Panc1 (cell line): ENCODE data around the gene LYRM4. TPM values are rescaled to one million over a fixed set of nuclear protein-coding genes. Genes with fewer than 3 reads are reported as not detected.
A peak's percentile ranks its signal among the peaks of the same experiment; 100 is the strongest.

Experiments used
- ATAC-seq: fragments of 200-7000 bp; cut with Tn5 transposase; 2 replicates; pipeline ENCODE4 v1.9.1; 2020; ENCODE audit warnings: mild to moderate bottlenecking, moderate library complexity
- BruUV-seq: library from RNA; stranded (reverse); fragments of 400-500 nt; replicated peaks from 2 replicates; lab custom pipeline; 2021; lab: Mats Ljungman, UMichigan
- CTCF ChIA-PET: fragments of 300-600 bp; sonication (Branson Sonifier 250); formaldehyde crosslinking; loops from one replicate; lab custom pipeline; 2022; ENCODE audit warnings: antibody characterized with exemption; lab: Charles Lee
- POLR2A ChIA-PET: fragments of 300-600 bp; sonication (Branson Sonifier 250); formaldehyde crosslinking; loops from one replicate; lab custom pipeline; 2022; ENCODE audit warnings: antibody characterized with exemption; lab: Charles Lee
- DNase-seq: peaks from one replicate; pipeline ENCODE4 v3.0.0-alpha.2; 2010; ENCODE audit warnings: low read depth, low spot score
- H3K27ac ChIP-seq: 2 replicates; pipeline ENCODE4 v1.5.1; 2011; ENCODE audit warnings: mild to moderate bottlenecking, low read length, inconsistent platforms
- H3K27me3 ChIP-seq: fragments of 200-500 bp; sonication (Bioruptor generic); 2 replicates; pipeline ENCODE4 v1.6.0; 2014; ENCODE audit warnings: low read length, inconsistent platforms; ENCODE audit not compliant: control insufficient read depth, insufficient read depth
- H3K36me3 ChIP-seq: fragments of 200-500 bp; sonication (Bioruptor generic); 2 replicates; pipeline ENCODE4 v1.5.1; 2014; ENCODE audit warnings: inconsistent platforms, mild to moderate bottlenecking, low read length, moderate library complexity; ENCODE audit not compliant: control insufficient read depth, insufficient read depth
- H3K4me1 ChIP-seq: 2 replicates; pipeline ENCODE4 v1.5.1; 2011; ENCODE audit warnings: inconsistent platforms, mild to moderate bottlenecking, low read length, moderate library complexity; ENCODE audit not compliant: control insufficient read depth, insufficient read depth
- H3K4me3 ChIP-seq, 2 experiments: 2 replicates each; pipeline ENCODE4 v1.5.1; 2011 to 2012; ENCODE audit warnings: low read depth in 2 of 2, low read length in 2 of 2, mild to moderate bottlenecking in 2 of 2, inconsistent platforms in 1 of 2, moderate library complexity in 1 of 2
- H3K9me3 ChIP-seq: fragments of 200-500 bp; sonication (Bioruptor generic); 2 replicates; pipeline ENCODE4 v1.5.1; 2014; ENCODE audit warnings: low read depth, mild to moderate bottlenecking, inconsistent platforms, low read length, moderate library complexity; ENCODE audit not compliant: control insufficient read depth, insufficient read depth
- POLR2AphosphoS5 ChIP-seq: IDR thresholded peaks from 2 replicates; pipeline ENCODE4 v1.6.1; 2012; ENCODE audit warnings: mild to moderate bottlenecking, low read depth, low read length, moderate library complexity
- SIN3A ChIP-seq: IDR thresholded peaks from 2 replicates; pipeline ENCODE4 v1.6.1; 2012; ENCODE audit warnings: low read depth, mild to moderate bottlenecking, low read length, moderate library complexity, borderline replicate concordance; ENCODE audit not compliant: insufficient read depth
- TCF7L2 ChIP-seq: IDR thresholded peaks from 2 replicates; pipeline ENCODE4 v1.6.1; 2011; ENCODE audit warnings: mild to moderate bottlenecking, low read depth, low read length, inconsistent platforms
- in situ Hi-C: cut with HindIII; loops from 2 replicates; pipeline ENCODE4 v1.10.0; 2016; ENCODE audit warnings: low sequenced_read_pairs, low pct_unique_long_range_greater_than_20kb
- intact Hi-C: fragments of 100-400 bp; cut with micrococcal nuclease; formaldehyde crosslinking; loops from one replicate; pipeline ENCODE4 v1.10.0; 2022; ENCODE audit not compliant: unreplicated experiment
- total RNA-seq: library from RNA; stranded (reverse); gene quantifications from one replicate; pipeline ENCODE4 v1.2.1, GENCODE V29; 2021; ENCODE audit not compliant: unreplicated experiment
- TF ChIP-seq, protein P1 (sequence below), 2 experiments: IDR thresholded peaks; 2 replicates each; pipeline ENCODE4 v1.6.1; 2011 to 2012; ENCODE audit warnings: low read depth in 2 of 2, control low read depth in 1 of 2, low read length in 1 of 2, mild to moderate bottlenecking in 1 of 2, moderate library complexity in 1 of 2; ENCODE audit not compliant: insufficient read depth in 1 of 2
- TF ChIP-seq, protein P2 (sequence below): fragments of 450-650 bp; IDR thresholded peaks from 2 replicates; pipeline ENCODE4 v1.5.1; 2017; ENCODE audit warnings: mild to moderate bottlenecking

The LYRM4 gene
- total RNA-seq, 1 experiment from 2014 or later = 27.4 TPM

DNA sequence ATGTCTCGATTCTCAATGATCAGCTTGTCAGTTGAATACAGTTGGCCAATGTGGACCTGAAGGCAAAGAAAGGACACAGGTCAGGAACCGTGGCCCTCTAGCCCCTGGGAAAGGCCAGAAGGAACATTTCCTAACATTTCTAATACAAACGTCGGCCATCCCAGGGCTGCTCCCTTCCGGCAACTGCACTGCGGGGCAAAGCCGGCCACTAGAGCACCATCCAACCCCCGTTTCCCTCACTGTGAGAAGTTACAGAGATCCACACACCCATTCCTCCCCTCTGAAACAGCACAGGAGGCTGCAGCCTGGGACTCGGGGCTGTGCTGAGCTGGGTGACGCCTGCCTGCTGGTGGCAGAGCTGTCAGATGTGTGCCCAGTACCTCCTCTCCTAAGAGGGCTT is 151.3 kb downstream of the LYRM4 start:
- Histone ChIP-seq H3K27ac (no peak overlapping the region), H3K4me3 (no peak overlapping the region), H3K36me3 (no peaks in the 10 kb centered on the region), H3K4me1 (no peaks in the 10 kb centered on the region), H3K27me3 (no peaks in the 10 kb centered on the region), H3K9me3 (no peaks in the 10 kb centered on the region)
- ATAC-seq (no peak), DNase-seq (no peak)
- BruUV-seq = no TSS peak
- CTCF ChIA-PET = no interaction called here
- in situ Hi-C loops = no loop called here
- intact Hi-C loops = no loop called here
- POLR2A ChIA-PET = no interaction called here
- no peak for TF ChIP-seq POLR2AphosphoS5
- no peak for TF ChIP-seq SIN3A
- TF ChIP-seq, protein P1, sequence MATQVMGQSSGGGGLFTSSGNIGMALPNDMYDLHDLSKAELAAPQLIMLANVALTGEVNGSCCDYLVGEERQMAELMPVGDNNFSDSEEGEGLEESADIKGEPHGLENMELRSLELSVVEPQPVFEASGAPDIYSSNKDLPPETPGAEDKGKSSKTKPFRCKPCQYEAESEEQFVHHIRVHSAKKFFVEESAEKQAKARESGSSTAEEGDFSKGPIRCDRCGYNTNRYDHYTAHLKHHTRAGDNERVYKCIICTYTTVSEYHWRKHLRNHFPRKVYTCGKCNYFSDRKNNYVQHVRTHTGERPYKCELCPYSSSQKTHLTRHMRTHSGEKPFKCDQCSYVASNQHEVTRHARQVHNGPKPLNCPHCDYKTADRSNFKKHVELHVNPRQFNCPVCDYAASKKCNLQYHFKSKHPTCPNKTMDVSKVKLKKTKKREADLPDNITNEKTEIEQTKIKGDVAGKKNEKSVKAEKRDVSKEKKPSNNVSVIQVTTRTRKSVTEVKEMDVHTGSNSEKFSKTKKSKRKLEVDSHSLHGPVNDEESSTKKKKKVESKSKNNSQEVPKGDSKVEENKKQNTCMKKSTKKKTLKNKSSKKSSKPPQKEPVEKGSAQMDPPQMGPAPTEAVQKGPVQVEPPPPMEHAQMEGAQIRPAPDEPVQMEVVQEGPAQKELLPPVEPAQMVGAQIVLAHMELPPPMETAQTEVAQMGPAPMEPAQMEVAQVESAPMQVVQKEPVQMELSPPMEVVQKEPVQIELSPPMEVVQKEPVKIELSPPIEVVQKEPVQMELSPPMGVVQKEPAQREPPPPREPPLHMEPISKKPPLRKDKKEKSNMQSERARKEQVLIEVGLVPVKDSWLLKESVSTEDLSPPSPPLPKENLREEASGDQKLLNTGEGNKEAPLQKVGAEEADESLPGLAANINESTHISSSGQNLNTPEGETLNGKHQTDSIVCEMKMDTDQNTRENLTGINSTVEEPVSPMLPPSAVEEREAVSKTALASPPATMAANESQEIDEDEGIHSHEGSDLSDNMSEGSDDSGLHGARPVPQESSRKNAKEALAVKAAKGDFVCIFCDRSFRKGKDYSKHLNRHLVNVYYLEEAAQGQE (IDR thresholded peaks at IDR 0.05; ENCODE audit: insufficient read depth in 1 of 2, low read depth in 2 of 2, low read length in 1 of 2) = no peak
- no peak for TF ChIP-seq TCF7L2
- TF ChIP-seq, protein P2, sequence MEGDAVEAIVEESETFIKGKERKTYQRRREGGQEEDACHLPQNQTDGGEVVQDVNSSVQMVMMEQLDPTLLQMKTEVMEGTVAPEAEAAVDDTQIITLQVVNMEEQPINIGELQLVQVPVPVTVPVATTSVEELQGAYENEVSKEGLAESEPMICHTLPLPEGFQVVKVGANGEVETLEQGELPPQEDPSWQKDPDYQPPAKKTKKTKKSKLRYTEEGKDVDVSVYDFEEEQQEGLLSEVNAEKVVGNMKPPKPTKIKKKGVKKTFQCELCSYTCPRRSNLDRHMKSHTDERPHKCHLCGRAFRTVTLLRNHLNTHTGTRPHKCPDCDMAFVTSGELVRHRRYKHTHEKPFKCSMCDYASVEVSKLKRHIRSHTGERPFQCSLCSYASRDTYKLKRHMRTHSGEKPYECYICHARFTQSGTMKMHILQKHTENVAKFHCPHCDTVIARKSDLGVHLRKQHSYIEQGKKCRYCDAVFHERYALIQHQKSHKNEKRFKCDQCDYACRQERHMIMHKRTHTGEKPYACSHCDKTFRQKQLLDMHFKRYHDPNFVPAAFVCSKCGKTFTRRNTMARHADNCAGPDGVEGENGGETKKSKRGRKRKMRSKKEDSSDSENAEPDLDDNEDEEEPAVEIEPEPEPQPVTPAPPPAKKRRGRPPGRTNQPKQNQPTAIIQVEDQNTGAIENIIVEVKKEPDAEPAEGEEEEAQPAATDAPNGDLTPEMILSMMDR = no peak

DNA sequence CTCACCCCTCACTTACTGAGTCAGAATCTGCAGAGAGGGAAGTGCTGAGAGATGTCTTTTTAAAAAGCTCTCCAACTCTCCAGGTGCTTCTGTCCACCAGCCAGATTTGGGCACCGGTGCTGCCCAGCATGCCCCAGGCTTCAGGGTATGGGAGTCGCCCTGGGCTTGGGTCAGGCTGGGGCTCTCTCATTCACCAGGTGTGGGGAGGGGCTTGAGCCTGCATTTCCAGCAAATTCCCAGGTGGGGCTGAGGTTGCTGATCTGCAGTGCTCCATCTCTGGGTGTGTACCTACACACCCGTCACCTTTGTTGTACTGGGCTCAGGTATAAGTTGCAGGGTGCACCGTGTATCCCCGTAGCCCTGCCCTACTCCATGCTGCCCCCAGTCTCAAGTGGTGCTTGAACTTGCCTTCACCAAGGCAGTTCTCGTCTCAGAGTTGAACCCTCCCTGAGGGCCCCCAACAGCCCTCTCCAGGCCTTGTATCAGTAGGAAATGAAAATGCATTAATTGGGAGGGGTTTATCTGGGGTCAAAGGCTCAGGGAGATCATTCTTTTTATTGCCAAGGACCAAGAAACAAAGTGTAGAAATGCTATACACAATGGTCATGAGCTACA is 152.1 kb downstream of the LYRM4 start:
- ATAC-seq = no peak
- Histone ChIP-seq H3K27me3 (no peaks in the 10 kb centered on the region), H3K4me1 (no peaks in the 10 kb centered on the region), H3K9me3 (no peaks in the 10 kb centered on the region), H3K36me3 (no peaks in the 10 kb centered on the region), H3K27ac (no peak overlapping the region), H3K4me3 (no peak overlapping the region)
- BruUV-seq = TSS peak; percentile 66
- in situ Hi-C loops = no loop called here
- intact Hi-C loops = no loop called here
- ChIA-PET CTCF (no interaction called here), POLR2A (no interaction called here)
- TF ChIP-seq POLR2AphosphoS5 = no peak
- TF ChIP-seq, protein P2 = no peak
- DNase-seq = no peak
